ENCODE data around the gene KRT78. TPM values are rescaled to one million over a fixed set of nuclear protein-coding genes. Genes with fewer than 3 reads are reported as not detected.

KRT78 gene
- polyA plus RNA-seq, 5 donors: 0.16 TPM; not detected in 4

DNA sequence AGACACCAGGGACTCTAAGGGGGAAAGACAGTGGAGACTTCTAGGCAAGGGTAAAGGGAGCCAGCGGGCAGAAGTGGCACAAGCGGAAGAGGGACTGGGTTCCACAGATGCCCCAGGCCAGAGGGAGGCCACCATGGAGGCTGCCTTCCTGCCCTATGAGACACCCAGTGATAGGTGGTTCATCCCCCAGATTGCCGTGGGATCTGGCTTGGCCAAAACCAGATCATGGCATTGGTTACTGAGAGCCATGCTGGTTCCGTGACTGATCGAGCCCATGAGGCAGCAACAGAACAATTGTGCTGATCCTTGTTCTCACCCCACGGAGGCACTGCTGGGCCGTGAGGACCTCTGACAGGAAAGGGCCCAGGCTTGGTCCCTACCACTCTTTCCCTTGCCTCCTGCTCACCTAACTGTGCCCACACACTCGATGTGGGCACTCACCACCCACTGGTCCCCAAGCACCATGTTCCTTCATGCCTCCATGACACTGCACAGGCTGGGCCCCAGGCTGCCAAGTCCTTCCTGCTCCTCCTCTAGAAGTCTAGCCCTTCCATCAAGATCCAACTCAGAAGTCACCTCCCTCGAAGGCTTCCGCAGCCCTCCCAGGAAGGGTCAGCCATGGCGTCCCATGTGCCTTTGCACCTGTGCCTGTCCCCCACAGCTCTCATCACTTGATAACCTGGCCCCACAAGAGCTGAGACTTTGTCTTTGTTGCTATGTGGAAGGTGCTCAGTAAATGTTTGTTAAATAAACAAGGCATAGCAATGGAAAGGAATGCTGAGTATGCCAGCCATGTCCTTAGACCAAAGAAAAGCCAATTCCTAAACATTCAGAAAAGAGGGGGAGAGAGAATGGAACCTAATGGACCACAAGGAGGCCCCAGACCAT is 21.9 kb downstream of the KRT78 start:
- no peak for DNase-seq

DNA sequence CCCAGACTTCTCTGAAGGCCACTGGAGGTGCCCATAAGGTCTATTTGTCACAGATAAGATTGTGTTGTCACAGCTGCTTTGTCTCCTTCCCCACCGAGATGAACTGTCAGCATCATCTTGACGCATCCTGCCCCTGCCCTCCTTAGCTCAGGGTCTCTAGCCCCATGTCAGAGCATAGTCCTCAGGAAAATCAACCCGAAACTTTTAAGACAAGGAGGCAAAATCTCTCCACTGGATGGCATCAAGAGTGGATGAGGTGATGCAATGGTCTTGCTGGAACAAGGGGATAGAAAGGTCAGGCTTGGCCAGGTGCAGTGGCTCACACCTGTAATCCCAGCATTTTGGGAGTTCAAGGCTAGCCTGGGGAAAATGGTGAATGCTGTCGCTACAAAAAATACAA is 22.8 kb downstream of the KRT78 start:
- DNase-seq: no peak

DNA sequence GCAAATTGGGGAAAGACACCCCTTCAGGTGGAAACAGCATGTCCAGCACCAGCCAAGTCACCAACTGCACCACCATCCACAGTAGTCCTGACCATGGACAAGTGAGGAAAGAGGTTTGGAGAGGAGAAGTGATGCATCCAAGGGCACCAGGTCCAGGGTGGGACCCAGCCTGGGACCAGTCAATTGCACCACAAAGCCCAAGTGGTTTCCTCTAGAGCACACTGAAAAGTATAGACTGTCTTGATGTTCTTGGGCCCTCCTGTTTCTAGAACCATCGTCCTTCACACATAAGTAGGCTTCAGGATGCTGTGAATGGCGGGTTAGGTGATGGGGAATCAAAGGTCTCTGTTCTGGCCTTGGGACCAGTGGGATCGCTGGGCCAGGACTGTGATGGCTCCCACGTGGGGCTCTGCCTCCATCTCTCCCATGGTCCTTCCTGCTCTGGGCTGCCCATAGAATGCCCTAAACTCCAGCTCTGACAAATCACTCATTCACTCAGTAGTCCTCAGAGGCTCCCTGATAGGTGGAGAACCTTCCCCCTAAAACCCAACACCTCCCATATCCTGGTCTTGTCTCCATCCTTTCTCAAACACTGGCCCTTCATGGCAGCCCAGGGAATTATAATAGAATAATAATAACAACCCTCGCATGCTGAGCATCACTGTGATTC is 23.9 kb downstream of the KRT78 start:
- no peak for DNase-seq

DNA sequence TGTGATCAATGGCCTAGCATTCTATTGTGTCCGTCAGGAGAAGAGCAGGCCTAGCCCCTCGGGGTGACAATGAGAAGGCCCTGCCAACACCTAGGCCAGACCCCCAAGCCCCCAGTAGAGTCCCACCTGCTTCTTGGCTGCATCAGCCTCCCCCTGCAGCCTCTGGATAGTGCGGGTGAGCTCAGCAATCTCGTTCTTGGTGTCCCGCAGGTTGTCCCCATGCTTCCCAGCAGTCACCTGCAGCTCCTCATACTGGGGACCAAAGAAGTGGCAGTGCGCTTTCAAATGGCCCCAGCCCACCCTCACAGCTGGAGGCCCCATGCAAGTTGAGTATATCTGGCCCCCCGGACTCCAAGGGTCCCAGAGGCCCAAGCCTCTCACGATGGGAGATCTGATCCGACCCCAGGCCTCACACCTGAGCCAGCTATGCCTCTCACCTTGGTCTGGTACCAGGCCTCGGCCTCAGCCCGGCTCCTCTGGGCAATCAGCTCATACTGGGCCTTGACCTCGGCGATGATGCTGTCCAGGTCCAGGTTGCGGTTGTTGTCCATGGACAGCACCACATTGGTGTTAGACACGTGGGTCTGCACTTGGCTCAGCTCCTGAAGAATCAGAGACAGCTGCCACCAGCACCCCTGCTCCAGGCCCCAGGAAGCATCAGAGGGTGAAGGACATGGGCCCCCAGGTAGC is 24.9 kb downstream of the KRT78 start:
- no peak for DNase-seq

DNA sequence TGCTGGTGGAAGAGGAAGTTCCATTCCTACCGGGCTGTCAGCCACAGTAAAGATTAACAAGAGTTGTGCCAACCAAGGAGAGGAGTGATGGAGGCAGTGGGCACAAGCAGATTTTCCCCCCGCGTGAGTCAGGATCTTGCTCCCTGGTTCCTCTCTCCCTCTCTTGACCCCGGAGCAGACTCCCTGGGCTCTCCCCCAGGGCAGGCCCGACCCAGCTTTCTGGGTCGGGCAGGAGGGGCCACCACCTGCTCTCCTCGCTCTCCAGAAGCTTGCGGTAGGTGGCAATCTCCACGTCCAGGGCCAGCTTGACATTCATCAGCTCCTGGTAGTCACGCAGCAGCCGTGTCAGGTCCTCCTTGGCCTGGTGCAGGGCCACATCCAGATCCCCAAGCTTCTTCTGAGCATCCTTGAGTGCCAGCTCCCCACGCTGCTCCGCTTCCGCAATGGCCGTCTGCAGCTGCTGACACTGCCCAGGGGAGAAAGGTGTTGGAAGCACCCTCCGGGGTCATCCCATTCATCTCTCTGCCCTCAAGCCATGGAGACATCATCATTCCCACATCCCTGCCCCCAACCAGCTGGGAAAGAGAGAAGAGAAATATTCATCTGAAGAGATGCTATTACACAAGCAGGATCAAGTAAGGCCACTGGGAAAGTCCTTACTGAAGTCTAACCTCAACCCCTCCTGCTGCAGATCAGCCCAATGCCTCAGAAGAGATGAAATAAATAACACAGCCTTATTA is 25.9 kb downstream of the KRT78 start:
- no peak for DNase-seq

DNA sequence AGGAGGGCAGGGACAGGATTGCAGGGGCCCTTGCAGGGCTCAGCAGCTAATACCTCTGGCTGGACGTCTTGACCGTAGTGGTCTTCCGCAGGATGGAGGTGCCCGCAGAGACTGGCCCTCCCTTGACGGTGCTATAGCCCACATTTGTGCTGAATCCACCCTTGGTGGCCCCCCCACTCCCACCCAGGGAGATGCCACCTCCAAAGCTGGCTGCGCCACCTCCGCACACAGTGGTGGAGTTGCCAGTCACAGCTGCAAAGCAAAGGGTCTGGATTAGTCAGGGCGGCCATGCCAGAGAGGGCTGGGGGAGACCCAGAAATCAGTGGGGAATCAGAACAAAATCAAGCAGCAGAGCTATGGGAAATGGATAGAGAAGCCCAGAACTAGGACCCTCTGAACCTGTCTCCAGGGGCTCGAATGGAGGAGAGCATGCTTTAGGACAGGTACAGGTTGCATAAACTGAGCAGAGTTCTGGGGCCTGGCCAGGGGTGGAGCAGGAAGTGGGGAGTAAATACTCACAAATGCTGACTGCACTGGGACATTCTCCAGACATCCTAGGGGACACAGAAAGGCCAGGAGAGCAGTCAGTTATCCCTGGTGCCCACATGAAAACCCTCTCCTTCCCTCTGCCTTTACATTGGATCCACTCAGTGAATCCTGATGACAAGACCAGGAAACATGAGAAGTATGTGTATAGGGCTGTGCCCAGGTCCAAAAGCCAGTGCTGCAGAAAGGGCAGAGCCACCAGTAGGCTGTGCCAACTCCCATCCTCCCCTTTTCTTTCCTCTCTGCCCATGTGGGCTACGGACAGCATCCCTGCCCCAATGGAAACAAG is 26.8 kb downstream of the KRT78 start:
- no peak for DNase-seq

DNA sequence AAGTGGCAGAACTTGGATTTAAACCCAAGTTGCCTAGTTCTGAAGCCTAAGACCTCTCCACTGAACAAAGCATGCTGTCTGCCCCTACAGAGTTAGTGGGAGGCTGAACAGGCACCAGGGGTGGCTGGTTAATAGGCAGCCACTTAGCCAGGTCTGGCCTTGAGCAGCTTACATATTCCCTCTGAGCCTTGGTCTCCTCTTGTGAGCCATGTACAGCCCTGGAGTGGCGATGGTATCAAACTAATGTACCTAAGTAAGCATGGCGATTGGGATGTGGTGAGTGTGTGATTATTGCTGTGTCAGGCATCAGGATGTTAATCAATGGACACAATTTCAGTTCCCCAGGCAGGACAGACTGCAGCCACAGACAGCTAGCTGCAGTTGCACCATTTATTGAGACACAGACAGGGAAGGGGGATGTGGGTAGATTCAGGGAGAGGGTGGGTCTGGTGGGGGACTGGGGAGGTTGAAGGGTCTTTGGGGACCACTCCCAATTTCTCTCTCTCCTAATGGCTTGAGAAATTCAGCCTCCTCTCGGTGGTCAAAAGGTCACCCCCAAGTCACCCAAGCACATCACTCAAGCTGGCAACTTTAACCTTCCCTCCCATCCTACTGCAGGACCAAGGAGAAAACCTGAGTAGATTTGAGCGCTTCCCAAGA is 27.6 kb downstream of the KRT78 start:
- no peak for DNase-seq

DNA sequence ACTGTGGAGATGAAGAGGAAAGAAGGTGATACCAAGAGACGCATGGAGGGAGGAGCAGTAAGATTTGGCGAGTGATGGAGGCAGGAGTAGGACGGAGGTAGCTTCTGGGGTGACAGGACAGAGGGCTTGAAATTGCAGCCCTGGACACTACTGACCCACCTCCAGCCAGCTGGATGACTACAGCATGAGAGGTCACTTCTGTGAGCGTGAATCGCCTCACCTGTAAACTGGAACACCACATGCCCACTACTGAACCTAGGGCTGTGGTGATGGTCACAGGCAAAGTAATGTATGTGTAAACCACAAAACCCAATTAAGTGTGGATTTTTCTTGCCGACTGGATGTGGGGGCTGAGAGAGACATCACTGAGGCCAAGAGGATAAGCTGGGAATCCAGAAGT is 28.3 kb downstream of the KRT78 start:
- no peak for DNase-seq

DNA sequence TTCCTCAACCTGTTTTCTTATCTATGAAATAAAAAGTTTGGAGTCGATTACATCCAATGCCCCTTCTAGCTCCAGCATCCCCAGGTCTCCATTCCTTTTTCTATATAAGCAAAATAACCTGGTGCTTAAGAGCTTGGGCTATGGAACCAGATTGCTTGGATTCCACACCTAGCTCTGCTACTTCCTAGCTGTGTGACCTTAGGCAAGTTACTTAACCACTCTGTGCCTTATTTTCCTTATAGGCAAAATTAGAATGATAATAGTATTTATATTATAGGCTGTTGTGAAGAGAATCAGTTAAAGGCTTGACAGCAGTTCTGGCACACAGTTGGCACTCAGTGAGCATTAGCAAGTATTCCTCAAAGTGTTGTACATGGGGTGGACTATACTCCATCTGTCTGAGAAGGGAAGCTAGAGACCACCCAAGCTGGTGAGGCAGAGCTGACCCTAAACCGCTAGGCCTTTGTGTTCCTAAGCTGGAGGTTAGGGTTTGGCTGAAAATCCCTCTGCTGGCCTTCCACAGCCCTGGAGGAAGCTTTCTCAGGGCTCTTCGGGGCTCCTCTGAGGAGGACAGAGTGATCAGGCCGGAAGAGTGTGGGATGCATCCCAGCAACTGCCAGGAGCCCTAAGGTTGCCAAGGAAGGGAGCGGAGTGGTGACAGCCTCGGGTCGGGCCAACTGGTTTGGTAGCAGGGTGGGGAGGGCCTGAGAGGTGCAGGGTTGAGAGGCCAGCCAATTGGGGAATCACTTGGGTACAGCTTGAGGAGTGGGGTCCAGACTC is 28.9 kb downstream of the KRT78 start:
- no peak for DNase-seq

DNA sequence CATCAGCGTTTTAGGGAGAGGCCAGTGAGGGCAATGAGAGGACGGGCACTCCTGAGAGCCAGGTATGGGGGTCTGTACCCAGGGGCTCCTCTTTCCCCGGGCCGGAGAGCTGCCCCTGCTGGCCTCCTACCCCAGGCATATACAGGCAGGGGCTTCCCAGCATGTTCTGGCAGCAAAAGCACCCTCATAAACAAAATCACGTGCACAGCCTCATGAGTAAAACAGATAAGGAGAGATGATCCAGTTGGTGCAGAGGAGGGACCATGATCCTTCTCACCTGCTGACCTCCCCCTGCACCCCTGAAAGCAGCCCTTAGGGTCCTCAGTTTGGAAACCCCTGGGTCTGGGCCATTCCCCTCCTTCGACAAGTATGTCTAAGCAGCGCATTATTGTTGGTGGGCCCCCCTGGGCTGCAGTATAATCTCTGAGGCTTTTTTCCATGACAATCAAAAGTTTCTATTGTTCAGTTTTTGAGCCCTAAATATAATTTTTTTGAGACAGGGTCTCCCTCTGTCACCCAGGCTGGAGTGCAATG is 29.8 kb downstream of the KRT78 start:
- DNase-seq: no peak

DNA sequence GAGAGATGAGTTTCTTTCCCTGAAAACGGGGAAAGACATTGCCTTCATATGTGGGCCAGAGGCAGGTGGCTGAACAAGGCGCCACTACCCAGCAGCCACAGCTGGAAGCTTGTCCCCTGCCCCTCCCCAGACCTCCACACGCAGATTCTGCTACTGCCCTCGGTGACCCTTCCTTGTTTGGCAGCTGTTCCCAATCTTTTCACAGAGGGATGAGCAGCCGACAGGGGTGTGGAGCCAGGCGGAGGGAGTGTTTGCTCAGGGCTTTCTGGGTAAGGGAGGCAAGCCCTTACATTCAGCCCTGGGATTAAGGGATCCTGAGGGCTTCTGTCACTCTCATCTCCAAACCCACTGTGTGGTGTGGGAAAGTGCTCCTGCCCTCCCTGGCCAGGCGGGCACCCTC is 30.4 kb downstream of the KRT78 start:
- DNase-seq: no peak

DNA sequence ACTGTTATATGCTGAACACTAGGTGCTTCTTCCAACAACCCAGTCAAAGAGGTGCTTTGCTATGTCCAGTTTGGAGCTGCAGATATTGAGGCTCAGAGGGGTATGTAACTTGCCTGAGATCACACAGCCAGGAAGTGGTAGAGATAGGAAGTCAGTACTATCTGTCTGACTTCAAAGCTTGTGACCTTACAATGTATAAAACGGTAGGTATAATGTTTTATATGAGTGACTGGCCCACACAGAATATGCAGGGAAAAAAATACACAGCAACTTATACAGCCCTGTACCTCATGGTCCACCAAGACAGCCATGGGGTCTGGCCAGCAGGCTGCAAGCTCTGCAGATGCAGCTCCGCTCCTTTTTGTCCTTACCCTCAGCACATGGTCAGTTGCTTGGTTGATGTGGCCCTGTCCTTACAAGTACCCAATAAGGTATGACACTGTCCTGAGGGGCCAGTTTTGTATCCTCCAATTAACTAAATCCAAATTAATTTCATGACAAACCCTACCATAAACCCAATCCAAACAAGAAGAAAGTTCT is 31.0 kb downstream of the KRT78 start:
- DNase-seq: no peak

DNA sequence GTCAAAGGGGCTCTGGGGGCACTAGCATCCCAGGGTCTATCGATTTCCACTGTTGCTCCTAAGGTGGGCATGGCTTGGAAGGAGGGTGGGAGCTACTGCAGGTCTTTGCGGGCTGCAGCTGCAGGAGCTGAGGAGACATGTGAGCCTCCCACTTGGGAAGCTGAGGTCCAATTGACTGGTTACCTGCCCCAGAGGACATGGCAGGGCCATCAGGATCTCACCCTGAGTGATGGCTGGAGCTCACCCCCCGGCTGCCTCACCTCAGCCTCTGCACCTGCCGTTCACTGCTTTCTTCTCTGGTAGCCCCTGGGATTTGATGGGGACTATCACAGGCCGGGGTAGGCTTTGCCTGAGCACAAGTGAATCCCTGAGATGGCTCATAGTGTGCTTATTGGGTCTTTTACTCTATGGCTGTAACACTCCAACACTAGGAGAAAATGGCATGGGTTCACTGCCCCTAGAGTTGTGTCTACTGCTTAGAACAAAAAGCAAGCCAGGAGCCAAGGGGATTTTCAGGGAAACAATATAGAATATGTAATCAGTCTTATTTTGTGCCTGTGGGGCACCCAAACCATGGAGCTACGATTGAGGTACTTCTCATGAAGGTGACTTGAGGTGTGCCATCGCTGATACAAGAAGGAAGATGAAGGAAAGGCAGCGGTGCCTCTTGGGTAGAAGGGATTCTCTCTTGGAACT is 31.6 kb downstream of the KRT78 start:
- DNase-seq: no peak

DNA sequence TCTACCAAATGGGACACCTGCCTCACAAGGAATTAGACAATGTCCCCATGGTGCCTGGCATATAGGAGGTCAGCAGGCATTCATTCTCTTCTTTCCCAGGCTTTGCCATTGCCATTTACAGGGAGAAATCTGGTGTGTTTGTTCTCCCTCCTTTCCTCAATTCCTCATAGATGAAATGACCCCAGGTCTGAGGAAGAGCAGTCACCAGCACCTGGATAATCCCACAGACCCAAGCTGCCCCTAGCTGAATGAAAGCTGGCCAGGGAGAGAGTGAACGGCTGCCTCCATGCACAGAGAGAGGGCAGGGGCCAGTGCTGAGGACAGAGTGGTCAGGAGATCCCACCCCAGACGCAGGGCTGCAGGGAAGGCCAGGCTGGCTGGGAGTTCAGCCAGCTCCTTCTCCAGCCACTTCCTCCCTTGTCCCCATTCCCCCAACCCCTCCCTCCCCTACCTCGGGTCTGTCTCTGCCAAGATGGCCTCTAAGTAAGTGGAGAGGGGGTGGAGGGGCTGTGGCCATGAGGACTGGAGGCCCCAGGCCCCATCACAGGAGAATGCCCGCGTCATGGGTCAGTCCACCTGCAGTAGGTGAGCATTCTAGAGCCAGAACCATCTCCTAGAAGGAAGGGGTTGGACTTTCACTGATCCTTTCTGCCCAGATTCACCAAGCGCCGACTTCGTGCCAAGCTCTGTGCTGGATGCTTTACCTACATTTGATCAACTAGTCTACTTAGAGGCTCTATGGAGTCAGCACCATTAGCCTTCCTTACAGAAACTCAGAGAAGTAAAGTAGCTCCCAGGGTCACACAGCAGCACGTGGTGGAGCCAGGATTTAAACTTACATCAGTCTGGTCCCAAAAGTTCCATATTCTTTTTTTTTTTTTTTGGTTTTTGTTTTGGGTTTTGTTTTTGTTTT is 32.9 kb downstream of the KRT78 start:
- no peak for DNase-seq

DNA sequence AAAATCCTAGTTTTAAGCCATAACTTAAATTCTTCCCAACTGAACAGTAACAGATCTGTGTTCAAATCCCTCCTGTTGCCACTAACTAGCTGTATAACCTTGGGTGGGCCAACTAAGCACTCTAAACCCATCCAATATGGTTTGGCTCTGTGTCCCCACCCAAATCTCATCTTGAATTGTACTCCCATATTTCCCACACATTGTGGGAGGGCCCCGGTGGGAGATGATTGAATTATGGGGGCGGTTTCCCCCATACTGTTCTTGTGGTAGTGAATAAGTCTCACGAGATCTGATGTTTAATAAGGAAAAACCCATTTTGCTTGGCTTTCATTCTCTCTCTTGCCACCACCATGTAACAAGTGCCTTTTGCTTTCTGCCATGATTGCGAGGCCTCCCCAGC is 33.6 kb downstream of the KRT78 start:
- no peak for DNase-seq

DNA sequence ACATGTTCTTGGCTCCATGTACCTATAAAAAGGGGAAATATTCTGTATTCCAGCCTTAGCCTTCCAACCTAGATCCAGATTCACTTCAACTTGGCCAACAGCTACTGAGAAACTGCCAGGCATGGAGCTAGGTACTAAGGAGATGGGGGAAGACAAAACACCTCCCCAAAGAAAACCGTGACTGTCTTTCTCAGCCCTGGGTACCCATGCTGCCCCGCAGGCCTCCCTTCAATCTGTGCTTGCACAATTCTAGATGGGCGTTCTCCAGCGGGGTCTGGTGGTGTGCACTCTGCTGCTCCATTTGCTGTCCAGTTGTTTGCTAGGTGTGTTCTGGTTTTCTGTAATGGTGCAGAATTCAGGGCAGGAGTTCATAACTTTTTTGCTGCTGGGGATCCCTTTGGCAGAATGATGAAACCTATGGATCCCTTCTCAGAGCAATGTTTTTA is 34.1 kb downstream of the KRT78 start:
- DNase-seq: no peak

Data from right lung (tissue), 5 donors.